GM20000 (cell line): Measurements from ENCODE around the gene ZNF398.

Experiments
- DNase-seq: peaks from one replicate; pipeline ENCODE4 v3.0.0; 2012; ENCODE audit warnings: low spot score
- CTCF ChIP-seq: IDR thresholded peaks from 2 replicates; pipeline ENCODE4 v1.5.1; 2012; ENCODE audit warnings: mild to moderate bottlenecking, control low read depth; ENCODE audit errors: extremely low read depth, missing control alignments

Gene ZNF398

DNA sequence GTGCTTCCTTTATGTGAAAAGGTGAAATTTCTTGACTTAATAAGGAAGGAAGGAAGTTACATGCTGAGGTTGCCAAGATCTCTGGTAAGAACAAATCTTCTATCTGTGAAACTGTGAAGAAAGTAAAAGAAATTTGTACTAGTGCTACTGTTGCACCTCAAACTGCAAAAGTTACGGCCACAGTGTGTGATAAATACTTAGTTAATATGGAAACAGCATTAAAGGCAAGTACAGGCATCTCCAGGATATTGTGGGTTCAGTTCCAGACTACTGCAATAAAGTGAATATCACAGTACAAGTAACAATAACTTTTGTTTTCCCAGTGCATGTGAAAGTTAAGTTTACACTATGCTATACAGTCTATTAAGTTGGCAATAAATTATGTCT is 25.3 kb downstream of the ZNF398 start:
- no peak for DNase-seq
- TF ChIP-seq CTCF, result no peak

- TF ChIP-seq CTCF, result no peak
- DNase-seq, result no peak
These were observed 27.9 kb downstream of the ZNF398 start for GRCh38 chr7:149175150-149175549.

DNA sequence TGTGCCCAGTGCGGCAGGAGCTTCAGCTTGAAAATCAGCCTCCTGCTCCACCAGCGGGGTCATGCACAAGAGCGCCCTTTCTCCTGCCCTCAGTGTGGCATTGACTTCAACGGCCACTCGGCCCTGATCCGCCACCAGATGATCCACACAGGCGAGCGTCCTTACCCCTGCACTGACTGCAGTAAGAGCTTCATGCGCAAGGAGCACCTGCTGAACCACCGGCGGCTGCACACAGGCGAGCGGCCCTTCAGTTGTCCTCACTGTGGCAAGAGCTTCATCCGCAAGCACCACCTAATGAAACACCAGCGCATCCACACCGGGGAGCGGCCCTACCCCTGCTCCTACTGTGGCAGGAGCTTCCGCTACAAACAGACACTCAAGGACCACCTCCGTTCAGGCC is 32.0 kb downstream of the ZNF398 start:
- DNase-seq, result no peak
- TF ChIP-seq CTCF, result no peak

GRCh38 chr7:149180722-149181449 is 33.6 kb downstream of the ZNF398 start:
- no peak for DNase-seq
- TF ChIP-seq CTCF, result no peak

GRCh38 chr7:149181450-149181790 is 34.2 kb downstream of the ZNF398 start:
- TF ChIP-seq CTCF, result no peak
- DNase-seq, result no peak

DNA sequence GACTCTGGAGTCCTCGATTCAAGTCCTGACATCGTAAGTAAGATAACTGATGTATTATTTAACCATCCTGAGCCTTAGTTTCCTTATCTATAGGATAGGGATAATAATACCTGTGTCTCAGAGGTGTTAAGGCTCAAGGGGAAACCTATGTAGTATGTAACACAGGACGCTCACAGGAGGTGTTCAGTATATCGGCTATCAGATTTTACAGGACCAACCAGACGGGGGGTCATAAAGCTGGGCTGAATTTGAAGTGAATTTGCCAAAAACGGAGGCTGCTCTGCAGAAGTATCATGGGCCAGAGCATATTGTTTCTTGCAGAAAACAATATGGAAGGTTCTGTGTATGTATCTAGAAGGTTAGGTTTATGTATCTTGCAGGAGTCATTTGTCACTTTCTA is 37.0 kb downstream of the ZNF398 start:
- DNase-seq, result no peak
- no peak for TF ChIP-seq CTCF

GRCh38 chr7:149188213-149188612 is 41.0 kb downstream of the ZNF398 start:
- no peak for TF ChIP-seq CTCF
- DNase-seq, result no peak
